GM18873 (cell line): ENCODE measurements around the gene UCHL5.
"Not testable (repeated sequence)": the region's sequence is repeated elsewhere in the genome, so short reads cannot be mapped to it uniquely, and the experiment has no call there.

ENCODE experiments used
- ATAC-seq: cut with Tn5 transposase; IDR thresholded peaks from one replicate; pipeline ENCODE4 v1.9.1; 2021; ENCODE audit warnings: mild to moderate bottlenecking, moderate library complexity, moderate number of reproducible peaks; ENCODE audit not compliant: unreplicated experiment, low FRiP score

UCHL5 gene

DNA sequence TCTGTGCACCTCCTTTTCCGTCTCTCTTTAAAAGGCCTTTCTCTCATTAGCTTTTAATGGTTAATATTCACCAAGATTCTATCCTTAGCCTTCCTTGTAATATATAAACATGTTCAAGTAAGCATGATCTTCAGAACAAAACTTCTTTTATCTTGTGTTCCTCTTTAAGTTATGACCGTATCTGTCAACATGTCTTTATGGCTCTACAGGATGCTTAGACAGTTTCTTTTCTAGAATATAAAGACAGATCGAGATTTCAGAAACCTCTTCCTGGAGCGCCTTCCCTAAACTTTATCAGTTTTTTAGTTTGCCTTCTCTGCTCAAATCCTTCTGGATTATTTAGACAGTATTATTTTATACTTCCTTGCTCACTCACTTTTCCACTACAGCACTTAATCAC is 7.4 kb upstream of the UCHL5 start:
- no peak for ATAC-seq

DNA sequence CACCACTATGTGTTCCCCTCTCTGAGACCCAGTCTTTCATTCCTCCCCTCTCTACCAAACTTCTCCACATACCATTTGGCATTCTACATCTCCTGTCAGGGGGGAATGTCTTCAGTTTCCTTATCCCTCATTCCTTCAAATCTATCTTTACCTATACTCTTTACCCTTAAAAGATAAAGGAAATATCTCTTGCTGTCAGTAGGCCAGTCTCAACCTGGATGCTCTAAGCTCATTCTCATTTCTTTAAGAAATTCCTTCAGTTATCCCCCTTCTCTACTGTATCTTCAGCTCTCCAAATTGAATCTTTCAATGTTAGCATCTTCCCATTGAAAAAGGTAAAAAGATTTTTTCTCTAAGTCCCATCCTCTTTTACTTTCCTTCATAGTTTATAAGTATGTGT is 6.8 kb upstream of the UCHL5 start:
- ATAC-seq, result no peak

DNA sequence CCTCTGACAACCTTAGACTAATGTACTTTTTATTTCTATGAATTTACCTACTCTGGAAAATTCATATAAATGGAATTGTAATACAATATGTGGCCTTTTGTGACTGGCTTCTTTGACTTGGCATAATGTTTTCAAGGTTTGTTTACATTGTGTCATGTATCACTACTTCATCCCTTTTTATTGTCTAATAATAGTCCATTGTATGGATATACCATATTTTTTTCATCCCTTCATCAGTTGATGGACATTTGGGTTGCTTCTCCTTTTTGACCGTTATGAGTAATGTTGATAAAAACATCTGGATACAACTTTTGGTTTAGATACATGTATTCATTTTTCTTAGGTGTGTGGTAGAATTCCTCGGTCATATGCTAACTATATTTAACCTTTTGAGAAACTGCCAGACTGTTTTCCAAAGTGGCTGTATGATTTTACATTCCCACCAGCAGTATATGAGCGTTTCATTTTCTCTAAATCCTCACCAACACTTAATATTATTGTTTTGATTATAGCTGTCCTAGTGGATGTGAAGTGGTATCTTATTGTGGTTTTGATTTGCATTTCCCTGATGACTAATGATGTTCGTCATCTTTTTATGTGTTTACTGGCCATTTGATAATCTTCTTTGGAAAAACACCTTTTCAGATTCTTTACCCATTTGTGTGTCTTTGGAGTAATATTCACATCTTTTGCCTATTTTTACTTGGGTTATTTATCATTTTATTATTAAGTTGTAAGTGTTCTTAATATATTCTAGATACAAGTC is 3.7 kb upstream of the UCHL5 start:
- no peak for ATAC-seq

DNA sequence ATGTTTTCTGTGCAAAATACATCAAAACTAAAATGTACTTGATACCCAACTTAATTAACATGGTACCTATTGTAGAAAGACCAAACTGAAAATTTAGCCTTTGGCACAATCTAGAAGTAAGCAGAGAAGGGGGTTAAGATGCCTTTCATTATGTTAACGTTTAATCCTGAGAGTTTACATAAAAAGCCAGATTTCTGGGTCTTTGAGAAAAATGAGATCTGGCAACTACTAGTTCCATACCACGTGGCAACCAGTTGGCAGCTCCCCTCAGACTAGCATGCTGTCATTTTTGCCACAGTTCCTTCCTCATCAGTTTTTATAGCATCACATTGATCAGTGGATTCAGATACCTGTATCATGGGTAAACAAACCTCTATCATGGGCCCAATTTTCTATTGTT is 1.8 kb upstream of the UCHL5 start:
- no peak for ATAC-seq

DNA sequence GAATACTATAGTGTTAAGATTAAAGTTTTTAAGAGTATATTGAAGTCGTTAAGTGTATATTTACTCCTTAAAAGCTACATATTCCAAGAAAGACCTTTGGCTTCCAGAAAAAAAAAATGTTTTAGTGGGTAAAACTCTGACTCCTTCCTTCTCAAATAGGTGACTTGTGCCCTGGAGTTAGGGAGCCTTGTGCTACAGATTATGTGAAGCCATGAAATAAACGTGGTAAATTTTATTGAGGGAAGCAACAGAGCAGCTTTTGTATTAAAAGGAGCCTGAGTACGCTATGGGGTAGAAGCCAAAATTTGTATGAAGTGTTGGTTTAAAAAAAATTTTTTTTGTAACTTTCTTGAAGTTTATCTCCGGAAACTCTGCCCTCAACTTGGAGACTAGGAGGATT is 1.2 kb upstream of the UCHL5 start:
- ATAC-seq, result no peak

DNA sequence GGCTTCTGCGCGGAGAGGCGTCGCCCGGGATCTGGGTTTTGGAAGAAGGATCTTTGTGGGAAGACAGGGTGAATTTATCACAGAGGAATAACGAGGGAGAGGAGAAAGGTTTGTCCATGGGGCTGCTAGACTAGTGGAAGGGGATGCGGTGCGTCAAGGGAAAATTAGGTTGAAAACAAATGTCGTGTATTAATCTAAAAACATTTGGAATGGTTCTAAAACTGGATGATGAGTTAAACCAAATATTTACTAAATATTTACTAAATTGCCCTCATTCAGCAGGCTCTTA is 899 bp upstream of the UCHL5 start:
- no peak for ATAC-seq

DNA sequence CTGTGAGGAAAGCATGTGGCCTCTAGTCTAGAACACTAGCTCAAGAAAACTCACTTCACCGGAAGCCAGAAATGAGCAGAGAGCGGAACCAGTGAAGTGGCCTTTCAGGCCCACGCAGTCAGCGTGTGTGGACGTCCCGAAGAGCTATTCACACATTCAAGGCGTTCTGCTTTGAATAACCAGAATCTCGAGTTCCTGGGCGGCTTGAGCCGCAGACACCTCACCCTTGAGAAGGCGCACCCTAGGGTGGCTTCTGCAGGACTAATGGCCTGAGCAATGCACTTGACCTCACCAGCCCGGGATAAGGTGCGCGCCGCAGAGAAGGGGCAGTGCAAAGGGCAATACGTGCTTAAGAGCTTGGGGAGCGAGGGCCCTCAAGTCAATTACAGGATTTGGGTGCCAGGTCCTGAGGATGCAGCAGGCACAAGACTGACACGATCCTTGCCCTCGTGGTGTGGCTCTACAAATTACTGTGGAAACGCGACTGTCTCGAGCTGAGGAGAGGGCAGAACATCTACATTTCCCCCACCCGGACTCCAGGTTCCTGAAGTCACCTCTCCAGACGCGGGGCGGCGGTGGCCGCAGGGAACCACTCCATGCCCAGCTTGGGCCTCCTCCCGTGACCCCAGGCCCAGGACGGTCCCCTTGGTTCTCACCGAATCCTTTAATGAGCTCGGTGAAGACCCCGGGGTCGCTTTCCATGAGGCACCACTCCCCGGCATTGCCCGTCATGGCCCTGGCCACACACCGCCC is 455 bp downstream of the UCHL5 start:
- ATAC-seq, result peak; percentile 35

DNA sequence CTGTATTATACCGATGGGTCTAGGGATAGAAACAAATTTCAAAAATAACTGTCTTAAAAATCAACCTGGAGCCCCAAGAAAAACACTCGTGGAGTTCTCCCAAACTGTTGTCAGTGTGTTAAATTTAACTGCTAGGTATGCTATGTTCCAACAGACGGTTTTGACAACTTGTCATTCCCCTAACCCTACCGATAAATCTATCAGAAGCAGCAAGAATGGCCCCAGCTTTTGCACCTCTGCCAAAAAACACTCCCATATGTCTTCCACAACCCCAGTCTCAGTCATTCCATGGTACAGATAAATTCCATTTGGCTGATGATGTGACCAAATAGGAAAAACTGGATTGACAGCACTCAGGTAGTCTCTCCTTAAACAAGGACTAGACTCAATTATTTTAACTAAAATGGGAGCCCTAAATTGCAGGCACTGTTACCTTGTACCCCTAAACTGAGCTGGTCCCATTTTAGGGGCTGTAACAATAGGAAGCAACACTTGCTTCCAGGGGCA is 4.9 kb downstream of the UCHL5 start:
- ATAC-seq, result no peak

DNA sequence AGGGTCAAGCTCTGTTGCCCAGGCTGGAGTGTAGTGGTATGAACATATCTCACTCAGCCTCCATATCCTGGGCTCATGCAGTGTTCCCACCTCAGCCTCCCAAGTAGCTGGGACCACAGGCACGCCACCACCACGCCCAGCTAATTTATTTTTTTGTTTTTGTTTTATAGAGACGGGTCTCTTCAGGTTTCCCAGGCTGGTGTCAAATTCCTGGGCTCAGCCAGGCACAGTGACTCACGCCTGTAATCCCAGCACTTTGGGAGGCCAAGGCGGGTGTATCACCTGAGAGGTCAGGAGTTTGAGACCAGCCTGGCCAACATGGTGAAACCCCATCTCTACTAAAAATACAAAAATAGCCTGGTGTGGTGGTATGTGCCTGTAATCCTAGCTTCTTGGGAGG is 10.2 kb downstream of the UCHL5 start:
- not testable (repeated sequence) for ATAC-seq

DNA sequence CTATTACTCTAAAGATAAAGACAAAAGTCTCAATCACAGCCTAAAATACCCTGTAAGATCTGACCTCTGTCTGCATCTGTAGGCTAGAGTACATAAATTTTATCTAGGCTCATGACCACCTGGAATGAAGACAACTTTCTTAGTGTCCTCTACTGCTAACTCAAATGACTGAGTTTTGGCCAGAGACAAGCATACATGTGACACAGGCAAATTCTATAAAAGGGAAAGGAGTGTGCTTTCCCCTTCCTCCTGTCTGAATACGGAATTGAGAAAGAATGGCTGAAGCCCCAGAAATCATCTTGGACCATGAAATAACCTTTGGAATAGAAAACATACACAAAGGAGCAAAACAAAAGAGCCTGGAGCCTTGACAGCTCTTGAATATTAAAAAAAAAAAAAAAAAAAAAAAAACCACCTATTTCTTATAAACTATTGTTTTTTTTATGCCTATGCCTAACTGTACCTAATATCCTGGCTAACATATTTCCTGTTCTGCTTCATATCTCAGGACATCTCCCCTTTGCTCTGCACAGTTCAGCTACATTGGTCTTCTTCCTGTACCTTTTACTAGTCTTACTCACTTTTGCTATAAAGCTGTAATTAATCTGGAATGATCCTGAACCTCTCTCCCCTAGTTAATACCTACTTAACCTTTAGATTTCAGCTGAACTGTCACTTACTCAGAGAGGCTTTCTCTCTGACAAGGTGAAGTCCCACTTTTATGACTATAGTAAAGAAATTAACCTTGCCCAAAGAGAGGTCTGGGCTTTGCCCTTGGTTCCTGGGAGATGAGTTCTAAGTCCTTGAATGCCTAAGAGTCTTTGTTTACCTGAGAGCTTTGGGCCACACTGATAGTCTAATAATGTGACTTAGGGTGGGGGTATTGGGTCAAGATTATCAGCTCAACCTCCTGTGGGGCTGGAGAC is 16.1 kb downstream of the UCHL5 start:
- ATAC-seq, result no peak

DNA sequence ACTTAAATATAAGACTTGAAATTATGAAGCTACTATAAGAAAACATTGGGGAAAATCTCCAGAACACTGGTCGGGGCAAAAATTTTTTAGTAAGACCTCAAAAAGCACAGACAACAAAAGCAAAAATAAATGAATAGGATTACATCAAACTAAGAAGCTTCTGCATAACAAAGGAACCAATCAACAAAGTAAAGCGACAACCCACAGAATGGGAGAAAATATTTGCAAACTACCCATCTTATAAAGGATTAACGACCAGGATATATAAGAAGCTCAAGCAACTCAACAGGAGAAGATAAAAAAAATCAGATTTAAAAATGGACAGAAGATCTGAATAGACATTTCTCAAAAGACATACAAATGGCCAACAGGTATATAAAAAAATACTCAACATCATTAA is 19.1 kb downstream of the UCHL5 start:
- ATAC-seq, result no peak

DNA sequence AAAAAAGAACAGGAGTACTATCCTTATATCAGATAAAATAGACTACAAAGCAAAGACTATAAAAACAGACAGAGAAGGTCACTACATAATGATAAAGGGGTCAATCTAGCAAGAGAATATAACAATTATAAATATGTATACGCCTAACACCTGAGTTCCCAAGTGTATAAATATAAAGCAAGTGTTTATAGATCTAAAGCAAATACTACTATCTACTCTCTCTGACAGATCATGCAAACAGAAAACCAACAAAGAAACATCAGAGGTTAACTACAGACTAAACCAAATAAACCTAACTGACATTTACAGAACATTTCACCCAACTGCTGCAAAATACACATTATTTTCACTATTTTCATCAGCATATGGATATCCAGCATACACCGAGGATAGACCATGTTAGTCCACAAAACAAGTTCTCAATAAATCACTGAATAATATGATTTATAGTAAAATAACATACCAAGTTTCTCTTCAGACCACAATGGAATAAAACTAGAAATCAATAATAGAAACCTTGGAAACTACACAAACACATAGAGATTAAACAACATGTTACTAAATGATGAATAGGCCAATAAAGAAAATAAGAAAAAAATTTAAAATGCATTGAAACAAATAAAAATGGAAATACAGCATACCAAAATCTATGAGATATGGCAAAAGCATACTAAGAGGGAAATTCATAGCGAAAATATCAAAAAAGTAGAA is 22.7 kb downstream of the UCHL5 start:
- ATAC-seq, result no peak

DNA sequence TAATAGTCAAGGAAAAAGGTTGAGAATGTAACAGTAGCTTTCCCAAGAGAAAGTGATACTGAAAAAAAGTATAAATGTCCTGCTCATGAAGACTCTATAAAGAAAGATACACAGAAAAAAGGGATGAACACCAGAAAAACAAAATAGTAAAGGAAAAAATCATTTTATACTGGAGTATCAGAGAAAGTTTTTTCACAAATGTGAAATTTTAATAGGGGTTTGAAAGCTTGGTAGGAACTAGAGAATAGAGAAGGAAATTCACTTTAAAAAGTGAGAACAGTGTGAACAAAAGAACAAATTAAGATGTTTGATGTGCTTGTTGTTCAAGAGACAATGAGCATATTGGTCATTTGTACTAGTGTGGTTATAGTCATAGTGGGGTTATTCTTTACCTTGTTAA is 25.6 kb downstream of the UCHL5 start:
- ATAC-seq, result no peak

DNA sequence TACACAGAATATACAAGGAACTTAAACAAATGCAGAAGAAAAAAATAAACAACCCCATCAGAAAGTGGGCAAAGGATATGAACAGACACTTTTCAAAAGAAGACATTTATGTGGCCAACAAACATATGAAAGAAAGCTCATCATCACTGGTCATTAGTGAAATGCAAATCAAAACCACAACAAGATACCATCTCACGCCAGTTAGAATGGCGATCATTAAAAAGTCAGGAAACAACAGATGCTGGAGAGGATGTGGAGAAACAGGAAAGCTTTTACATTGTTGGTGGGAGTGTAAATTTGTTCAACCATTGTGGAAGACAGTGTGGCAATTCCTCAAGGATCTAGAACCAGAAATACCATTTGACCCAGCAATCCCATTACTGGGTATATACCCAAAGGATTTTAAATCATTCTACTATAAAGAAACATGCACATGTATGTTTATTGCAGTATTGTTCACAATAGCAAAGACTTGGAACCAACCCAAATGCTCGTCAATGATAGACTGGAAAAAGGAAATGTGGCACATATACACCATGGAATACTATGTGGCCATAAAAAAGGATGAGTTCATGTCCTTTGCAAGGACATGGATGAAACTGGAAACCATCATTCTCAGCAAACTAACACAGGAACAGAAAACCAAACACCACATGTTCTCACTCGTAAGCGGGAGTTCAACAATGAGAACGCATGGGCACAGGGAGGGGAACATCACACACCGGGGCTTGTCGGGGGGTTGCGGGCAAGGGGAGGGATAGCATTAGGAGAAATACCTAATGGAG is 26.3 kb downstream of the UCHL5 start:
- ATAC-seq, result not testable (repeated sequence)

DNA sequence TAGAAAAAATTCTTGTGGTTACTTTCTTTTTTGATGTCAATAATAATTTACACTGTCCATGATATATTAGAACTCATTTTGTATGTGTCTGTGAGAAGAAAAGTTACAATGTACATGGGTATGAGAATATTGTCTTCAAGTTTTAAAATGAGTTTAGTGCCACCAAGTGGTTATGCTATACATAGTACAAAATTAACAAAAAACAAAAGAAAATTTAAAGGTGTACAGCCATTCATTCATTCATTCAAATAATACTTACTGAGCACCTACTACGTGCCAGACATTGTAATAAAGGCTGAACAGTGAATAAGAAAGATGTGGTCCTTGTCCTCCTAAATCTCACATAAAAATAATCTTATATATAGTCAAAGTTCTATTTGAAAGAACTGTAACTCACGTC is 27.7 kb downstream of the UCHL5 start:
- ATAC-seq, result no peak

DNA sequence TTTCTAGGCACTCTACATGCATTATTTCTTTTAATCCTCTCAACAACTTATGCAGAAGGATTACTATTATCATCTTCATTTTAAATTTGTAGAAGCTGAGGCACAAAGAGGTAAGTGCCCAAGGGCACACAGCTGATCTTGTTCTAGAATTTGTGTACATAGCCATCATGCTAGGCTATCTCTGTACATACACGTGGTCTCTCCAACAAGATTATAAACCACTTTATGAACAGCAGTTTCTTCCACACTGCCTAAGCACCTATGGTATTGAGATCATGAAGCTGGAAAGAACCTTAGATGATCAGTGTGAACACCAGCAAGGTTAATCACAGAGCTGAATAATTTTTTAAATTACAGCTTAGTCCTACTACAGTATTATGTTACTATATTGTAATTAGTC is 28.9 kb downstream of the UCHL5 start:
- ATAC-seq, result no peak

DNA sequence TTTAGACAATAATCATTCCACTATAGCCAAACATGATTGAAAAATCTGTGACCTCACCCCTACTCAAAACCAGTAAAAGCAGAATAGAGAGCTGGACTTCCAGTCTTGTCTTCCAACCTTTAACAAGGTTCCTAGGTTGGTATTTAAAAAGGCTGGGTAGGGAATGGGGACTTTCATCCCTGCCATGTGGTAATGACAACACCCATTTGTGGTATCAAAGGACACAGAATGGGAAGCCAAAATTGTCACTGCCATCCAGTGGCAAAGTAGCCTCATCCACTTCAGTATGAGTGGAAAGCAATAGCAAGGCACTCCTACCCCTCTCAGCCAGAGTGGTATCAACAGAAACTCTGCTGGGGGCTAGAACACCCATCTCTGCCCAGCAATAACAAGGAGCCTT is 33.9 kb downstream of the UCHL5 start:
- no peak for ATAC-seq

DNA sequence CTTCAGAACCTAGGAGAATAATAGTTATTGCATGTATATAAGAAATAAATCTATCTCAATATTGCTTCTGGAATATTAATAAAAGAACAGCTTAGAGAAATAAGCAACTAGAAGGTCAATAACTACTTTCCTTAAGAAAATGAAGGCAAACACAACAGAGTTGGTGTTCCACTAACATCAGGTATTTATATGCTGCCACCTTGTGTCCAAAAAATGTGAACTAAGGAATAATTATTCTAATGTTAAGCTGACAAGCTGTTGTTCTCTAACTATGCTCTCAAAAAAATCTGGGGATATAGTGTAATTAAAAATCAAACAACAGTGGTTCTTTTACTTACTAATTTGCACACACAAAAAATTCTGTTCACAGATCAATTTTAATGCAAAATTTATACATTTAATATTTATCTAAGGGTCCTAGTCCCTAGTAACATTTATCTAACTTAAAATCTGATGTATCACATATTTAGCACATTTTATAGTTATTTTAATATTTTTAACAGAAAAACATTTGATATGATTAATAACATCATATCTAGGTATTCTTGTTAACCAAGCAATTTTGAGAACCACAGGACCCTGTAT is 39.6 kb downstream of the UCHL5 start:
- no peak for ATAC-seq

DNA sequence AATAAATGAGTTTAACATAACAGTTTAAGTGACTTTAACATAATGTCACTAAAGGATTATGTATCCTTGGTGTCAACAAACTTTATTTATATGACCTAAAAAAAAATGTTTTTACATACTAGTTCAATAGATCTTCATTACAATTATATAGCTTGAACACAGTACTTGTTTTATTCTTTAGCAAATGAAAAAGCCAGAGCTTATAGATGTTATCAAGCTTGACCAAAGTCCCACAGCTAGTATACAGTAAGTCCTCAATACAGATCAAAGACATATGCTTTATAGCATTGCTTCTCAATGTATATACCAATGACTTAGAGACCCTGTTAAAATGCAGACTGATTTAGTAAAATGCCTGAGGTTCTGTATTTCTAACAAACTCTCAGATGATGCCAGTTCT is 42.4 kb downstream of the UCHL5 start:
- ATAC-seq, result no peak
